WTC11 (cell line): ENCODE measurements around the gene LRRC27. TPM values are rescaled to one million over a fixed set of nuclear protein-coding genes. Genes with fewer than 3 reads are reported as not detected.

ENCODE experiments used
- ATAC-seq: fragments of 200-7000 bp; cut with Tn5 transposase; 2 replicates; pipeline ENCODE4 v1.10.0; 2021; ENCODE audit warnings: mild to moderate bottlenecking, moderate library complexity
- CTCF ChIA-PET: fragments of 300-600 bp; sonication (Branson Sonifier 250); formaldehyde crosslinking; loops from one replicate; lab custom pipeline; 2021; ENCODE audit warnings: antibody characterized with exemption; lab: Charles Lee
- POLR2A ChIA-PET: fragments of 350-600 bp; sonication (Branson Sonifier 250); formaldehyde crosslinking; loops from one replicate; lab custom pipeline; 2021; ENCODE audit warnings: antibody characterized with exemption; lab: Charles Lee
- DNase-seq: peaks from one replicate; pipeline ENCODE4 v3.0.0; 2021; ENCODE audit warnings: low spot score
- H3K27ac Mint-ChIP-seq: 2 replicates; pipeline ENCODE4 v1.8.0; 2021; ENCODE audit warnings: mixed read lengths
- H3K27me3 Mint-ChIP-seq: 2 replicates; pipeline ENCODE4 v1.8.0; 2021; ENCODE audit warnings: low read depth, mild to moderate bottlenecking, moderate library complexity, mixed read lengths
- H3K36me3 Mint-ChIP-seq: 2 replicates; pipeline ENCODE4 v1.8.0; 2021; ENCODE audit warnings: mixed read lengths
- H3K4me1 Mint-ChIP-seq: 2 replicates; pipeline ENCODE4 v1.8.0; 2022; ENCODE audit warnings: mixed read lengths
- H3K4me3 Mint-ChIP-seq: 2 replicates; pipeline ENCODE4 v1.8.0; 2021; ENCODE audit warnings: mild to moderate bottlenecking, moderate library complexity, mixed read lengths
- H3K9me3 Mint-ChIP-seq: 2 replicates; pipeline ENCODE4 v1.8.0; 2021; ENCODE audit warnings: mixed read lengths
- ATF2 ChIP-seq: sonication (generic); formaldehyde crosslinking; IDR thresholded peaks from 2 replicates; pipeline ENCODE4 v1.8.1; 2022; ENCODE audit warnings: low read depth, missing genetic modification reagents, borderline replicate concordance
- EMX1 ChIP-seq: fragments of 250-450 bp; sonication (Bioruptor Pico); IDR thresholded peaks from 2 replicates; pipeline ENCODE4 v1.8.0; 2021; ENCODE audit warnings: mild to moderate bottlenecking
- GABPB1 ChIP-seq: sonication (generic); formaldehyde crosslinking; IDR thresholded peaks from 2 replicates; pipeline ENCODE4 v1.8.1; 2023; ENCODE audit warnings: mild to moderate bottlenecking, missing genetic modification reagents
- GTF2I ChIP-seq: fragments of 250-450 bp; sonication (Bioruptor Pico); conservative IDR thresholded peaks from 2 replicates; pipeline ENCODE4 v1.4.0; 2021; ENCODE audit warnings: mild to moderate bottlenecking
- JAZF1 ChIP-seq: fragments of 250-450 bp; sonication (Bioruptor Pico); IDR thresholded peaks from 2 replicates; pipeline ENCODE4 v1.9.0; 2021; ENCODE audit warnings: moderate library complexity, mild to moderate bottlenecking, inconsistent platforms
- JUN ChIP-seq: sonication (generic); formaldehyde crosslinking; IDR thresholded peaks from 2 replicates; pipeline ENCODE4 v1.8.0; 2023; ENCODE audit warnings: mild to moderate bottlenecking, missing genetic modification reagents
- KAT7 ChIP-seq: sonication (generic); formaldehyde crosslinking; IDR thresholded peaks from 2 replicates; pipeline ENCODE4 v1.8.1; 2023; ENCODE audit warnings: missing genetic modification reagents, mild to moderate bottlenecking, borderline replicate concordance
- SMAD3 ChIP-seq: sonication (generic); formaldehyde crosslinking; IDR thresholded peaks from 2 replicates; pipeline ENCODE4 v1.8.0; 2022; ENCODE audit warnings: missing genetic modification reagents, mild to moderate bottlenecking, borderline replicate concordance
- USF2 ChIP-seq: sonication (generic); formaldehyde crosslinking; IDR thresholded peaks from 2 replicates; pipeline ENCODE4 v1.8.1; 2023; ENCODE audit warnings: mild to moderate bottlenecking, missing genetic modification reagents, moderate library complexity
- ZBTB43 ChIP-seq: sonication (generic); formaldehyde crosslinking; IDR thresholded peaks from 2 replicates; pipeline ENCODE4 v1.8.1; 2023; ENCODE audit warnings: mild to moderate bottlenecking, missing genetic modification reagents
- ZNF416 ChIP-seq: fragments of 250-450 bp; sonication (Bioruptor Pico); IDR thresholded peaks from 2 replicates; pipeline ENCODE4 v1.9.0; 2021; ENCODE audit warnings: mild to moderate bottlenecking, inconsistent platforms
- ZNF512 ChIP-seq: sonication (generic); formaldehyde crosslinking; IDR thresholded peaks from 2 replicates; pipeline ENCODE4 v1.8.1; 2022; ENCODE audit warnings: missing genetic modification reagents, borderline replicate concordance
- total RNA-seq: library from RNA; stranded (reverse); gene quantifications from 3 replicates; pipeline ENCODE4 v1.2.3, GENCODE V29; 2021
- TF ChIP-seq, protein P1 (sequence below): sonication (generic); formaldehyde crosslinking; IDR thresholded peaks from 2 replicates; pipeline ENCODE4 v1.8.0; 2023; ENCODE audit warnings: mild to moderate bottlenecking, missing genetic modification reagents
- TF ChIP-seq, protein P2 (sequence below): fragments of 250-450 bp; sonication (Bioruptor Pico); IDR thresholded peaks from 2 replicates; pipeline ENCODE4 v1.9.0; 2021; ENCODE audit warnings: mild to moderate bottlenecking
- TF ChIP-seq, protein P3 (sequence below): sonication (generic); formaldehyde crosslinking; conservative IDR thresholded peaks from 2 replicates; pipeline ENCODE4 v1.8.1; 2022; ENCODE audit warnings: mild to moderate bottlenecking, missing genetic modification reagents
- TF ChIP-seq, protein P4 (sequence below): sonication (generic); formaldehyde crosslinking; IDR thresholded peaks from 2 replicates; pipeline ENCODE4 v1.8.1; 2023; ENCODE audit warnings: mild to moderate bottlenecking, moderate library complexity, missing genetic modification reagents
- TF ChIP-seq, protein P5 (sequence below): sonication (generic); formaldehyde crosslinking; IDR thresholded peaks from 2 replicates; pipeline ENCODE4 v1.8.1; 2023; ENCODE audit warnings: mild to moderate bottlenecking, missing genetic modification reagents, moderate library complexity

The LRRC27 gene
- total RNA-seq, 1 experiment from 2014 or later = 4.4 TPM

DNA sequence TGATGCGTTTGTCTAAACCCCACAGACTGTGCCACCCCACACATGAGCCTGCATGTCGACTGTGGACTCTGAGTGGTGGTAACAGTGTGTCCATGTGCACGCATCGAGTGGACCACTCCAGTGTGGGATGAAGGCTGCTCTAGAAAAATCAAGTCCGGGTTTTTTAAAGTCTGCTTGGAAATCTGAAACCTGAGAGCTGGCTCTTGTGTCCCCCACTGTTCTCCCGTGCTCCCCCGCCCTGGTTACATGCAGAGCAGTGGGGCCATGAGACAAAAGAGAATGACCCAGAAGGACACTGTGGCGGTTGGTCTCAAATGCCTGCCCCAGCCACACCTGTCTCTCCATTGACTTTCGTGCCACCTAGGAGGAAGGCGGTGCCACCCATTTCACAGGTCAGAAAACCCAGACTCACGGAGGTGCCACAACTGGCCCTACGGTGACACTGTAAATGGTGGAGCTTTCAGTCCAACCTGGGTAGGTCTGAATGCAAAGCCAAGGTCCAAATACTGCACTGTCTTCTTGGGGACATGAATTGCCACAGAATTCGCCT lies 37.7 kb downstream of the LRRC27 start:
- POLR2A ChIA-PET = no interaction called here

GRCh38 chr10:132370426-132371340 lies 38.7 kb downstream of the LRRC27 start:
- no peak for DNase-seq
- H3K27me3 Mint-ChIP-seq = peaks cover 3% of the 10 kb centered on the region; the same call in 1 of the 2 replicates
- H3K27ac Mint-ChIP-seq = no peak overlapping the region
- H3K4me3 Mint-ChIP-seq = no peak overlapping the region
- CTCF ChIA-PET = interaction anchor here (0.9 to 3.3 kb wide), 8 partner anchors 9 to 208 kb away, joined by 3 to 23 read pairs (median 4); no protein-coding TSS in a partner anchor
- peaks cover 22% of the 10 kb centered on the region for H3K4me1 Mint-ChIP-seq
- no peaks in the 10 kb centered on the region for H3K9me3 Mint-ChIP-seq
- POLR2A ChIA-PET = no interaction called here
- no peaks in the 10 kb centered on the region for H3K36me3 Mint-ChIP-seq
- ATAC-seq = no peak
- TF ChIP-seq GABPB1 (no peak), GTF2I (CRISPR knock-in tag) (no peak), USF2 (CRISPR knock-in tag) (no peak), ATF2 (CRISPR knock-in tag) (no peak), SMAD3 (CRISPR knock-in tag) (no peak), ZNF512 (CRISPR knock-in tag) (no peak)
- TF ChIP-seq, protein P1, sequence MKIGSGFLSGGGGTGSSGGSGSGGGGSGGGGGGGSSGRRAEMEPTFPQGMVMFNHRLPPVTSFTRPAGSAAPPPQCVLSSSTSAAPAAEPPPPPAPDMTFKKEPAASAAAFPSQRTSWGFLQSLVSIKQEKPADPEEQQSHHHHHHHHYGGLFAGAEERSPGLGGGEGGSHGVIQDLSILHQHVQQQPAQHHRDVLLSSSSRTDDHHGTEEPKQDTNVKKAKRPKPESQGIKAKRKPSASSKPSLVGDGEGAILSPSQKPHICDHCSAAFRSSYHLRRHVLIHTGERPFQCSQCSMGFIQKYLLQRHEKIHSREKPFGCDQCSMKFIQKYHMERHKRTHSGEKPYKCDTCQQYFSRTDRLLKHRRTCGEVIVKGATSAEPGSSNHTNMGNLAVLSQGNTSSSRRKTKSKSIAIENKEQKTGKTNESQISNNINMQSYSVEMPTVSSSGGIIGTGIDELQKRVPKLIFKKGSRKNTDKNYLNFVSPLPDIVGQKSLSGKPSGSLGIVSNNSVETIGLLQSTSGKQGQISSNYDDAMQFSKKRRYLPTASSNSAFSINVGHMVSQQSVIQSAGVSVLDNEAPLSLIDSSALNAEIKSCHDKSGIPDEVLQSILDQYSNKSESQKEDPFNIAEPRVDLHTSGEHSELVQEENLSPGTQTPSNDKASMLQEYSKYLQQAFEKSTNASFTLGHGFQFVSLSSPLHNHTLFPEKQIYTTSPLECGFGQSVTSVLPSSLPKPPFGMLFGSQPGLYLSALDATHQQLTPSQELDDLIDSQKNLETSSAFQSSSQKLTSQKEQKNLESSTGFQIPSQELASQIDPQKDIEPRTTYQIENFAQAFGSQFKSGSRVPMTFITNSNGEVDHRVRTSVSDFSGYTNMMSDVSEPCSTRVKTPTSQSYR = no peak
- TF ChIP-seq, protein P2, sequence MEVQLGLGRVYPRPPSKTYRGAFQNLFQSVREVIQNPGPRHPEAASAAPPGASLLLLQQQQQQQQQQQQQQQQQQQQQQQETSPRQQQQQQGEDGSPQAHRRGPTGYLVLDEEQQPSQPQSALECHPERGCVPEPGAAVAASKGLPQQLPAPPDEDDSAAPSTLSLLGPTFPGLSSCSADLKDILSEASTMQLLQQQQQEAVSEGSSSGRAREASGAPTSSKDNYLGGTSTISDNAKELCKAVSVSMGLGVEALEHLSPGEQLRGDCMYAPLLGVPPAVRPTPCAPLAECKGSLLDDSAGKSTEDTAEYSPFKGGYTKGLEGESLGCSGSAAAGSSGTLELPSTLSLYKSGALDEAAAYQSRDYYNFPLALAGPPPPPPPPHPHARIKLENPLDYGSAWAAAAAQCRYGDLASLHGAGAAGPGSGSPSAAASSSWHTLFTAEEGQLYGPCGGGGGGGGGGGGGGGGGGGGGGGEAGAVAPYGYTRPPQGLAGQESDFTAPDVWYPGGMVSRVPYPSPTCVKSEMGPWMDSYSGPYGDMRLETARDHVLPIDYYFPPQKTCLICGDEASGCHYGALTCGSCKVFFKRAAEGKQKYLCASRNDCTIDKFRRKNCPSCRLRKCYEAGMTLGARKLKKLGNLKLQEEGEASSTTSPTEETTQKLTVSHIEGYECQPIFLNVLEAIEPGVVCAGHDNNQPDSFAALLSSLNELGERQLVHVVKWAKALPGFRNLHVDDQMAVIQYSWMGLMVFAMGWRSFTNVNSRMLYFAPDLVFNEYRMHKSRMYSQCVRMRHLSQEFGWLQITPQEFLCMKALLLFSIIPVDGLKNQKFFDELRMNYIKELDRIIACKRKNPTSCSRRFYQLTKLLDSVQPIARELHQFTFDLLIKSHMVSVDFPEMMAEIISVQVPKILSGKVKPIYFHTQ (CRISPR knock-in tag) = no peak

More for the DNA sequence above, 37.7 kb downstream of the LRRC27 start:
- H3K4me1 Mint-ChIP-seq = peaks cover 19% of the 10 kb centered on the region
- ATAC-seq (no peak), DNase-seq (no peak)
- no peaks in the 10 kb centered on the region for H3K36me3 Mint-ChIP-seq
- no peaks in the 10 kb centered on the region for H3K27me3 Mint-ChIP-seq
- CTCF ChIA-PET = interaction anchor here (0.9 to 2.5 kb wide), 2 partner anchors 9 to 11 kb away, joined by 3 to 13 read pairs; no protein-coding TSS in a partner anchor
- H3K9me3 Mint-ChIP-seq = no peaks in the 10 kb centered on the region
- H3K4me3 Mint-ChIP-seq = no peak overlapping the region
- TF ChIP-seq ZBTB43 (CRISPR knock-in tag) = no peak
- TF ChIP-seq SMAD3 (CRISPR knock-in tag) = no peak
- TF ChIP-seq ZNF416 = no peak
- no peak for TF ChIP-seq JUN (CRISPR knock-in tag)
- no peak for TF ChIP-seq EMX1 (CRISPR knock-in tag)
- TF ChIP-seq, protein P3, sequence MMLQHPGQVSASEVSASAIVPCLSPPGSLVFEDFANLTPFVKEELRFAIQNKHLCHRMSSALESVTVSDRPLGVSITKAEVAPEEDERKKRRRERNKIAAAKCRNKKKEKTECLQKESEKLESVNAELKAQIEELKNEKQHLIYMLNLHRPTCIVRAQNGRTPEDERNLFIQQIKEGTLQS (CRISPR knock-in tag) = no peak
- no peak for TF ChIP-seq KAT7
- TF ChIP-seq, protein P4, sequence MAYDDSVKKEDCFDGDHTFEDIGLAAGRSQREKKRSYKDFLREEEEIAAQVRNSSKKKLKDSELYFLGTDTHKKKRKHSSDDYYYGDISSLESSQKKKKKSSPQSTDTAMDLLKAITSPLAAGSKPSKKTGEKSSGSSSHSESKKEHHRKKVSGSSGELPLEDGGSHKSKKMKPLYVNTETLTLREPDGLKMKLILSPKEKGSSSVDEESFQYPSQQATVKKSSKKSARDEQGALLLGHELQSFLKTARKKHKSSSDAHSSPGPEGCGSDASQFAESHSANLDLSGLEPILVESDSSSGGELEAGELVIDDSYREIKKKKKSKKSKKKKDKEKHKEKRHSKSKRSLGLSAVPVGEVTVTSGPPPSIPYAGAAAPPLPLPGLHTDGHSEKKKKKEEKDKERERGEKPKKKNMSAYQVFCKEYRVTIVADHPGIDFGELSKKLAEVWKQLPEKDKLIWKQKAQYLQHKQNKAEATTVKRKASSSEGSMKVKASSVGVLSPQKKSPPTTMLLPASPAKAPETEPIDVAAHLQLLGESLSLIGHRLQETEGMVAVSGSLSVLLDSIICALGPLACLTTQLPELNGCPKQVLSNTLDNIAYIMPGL (CRISPR knock-in tag) = no peak
- TF ChIP-seq, protein P5, sequence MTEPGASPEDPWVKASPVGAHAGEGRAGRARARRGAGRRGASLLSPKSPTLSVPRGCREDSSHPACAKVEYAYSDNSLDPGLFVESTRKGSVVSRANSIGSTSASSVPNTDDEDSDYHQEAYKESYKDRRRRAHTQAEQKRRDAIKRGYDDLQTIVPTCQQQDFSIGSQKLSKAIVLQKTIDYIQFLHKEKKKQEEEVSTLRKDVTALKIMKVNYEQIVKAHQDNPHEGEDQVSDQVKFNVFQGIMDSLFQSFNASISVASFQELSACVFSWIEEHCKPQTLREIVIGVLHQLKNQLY (CRISPR knock-in tag) = no peak
- no peak for TF ChIP-seq JAZF1
- H3K27ac Mint-ChIP-seq = no peak overlapping the region; the same call in 1 of the 2 replicates
